Measurements from ENCODE around the gene DPPA5.

The DPPA5 gene

GRCh38 chr6:73364121-73364520 lies 10.0 kb upstream of the DPPA5 start:
- no peak for TF ChIP-seq CTCF (IDR thresholded peaks at IDR 0.05; ENCODE audit: low read depth, low read length)
- no peak for DNase-seq (ENCODE audit: low read depth in 2 of 2)
- H3K4me3 ChIP-seq (replicated peaks in 1 of 2; ENCODE audit: low read depth in 2 of 2, low read length in 2 of 2), result no peak overlapping the region

GRCh38 chr6:73363537-73363875 lies 9.4 kb upstream of the DPPA5 start:
- DNase-seq (ENCODE audit: low read depth in 2 of 2), result no peak
- TF ChIP-seq CTCF (IDR thresholded peaks at IDR 0.05; ENCODE audit: low read depth, low read length), result no peak
- H3K4me3 ChIP-seq (replicated peaks in 1 of 2; ENCODE audit: low read depth in 2 of 2, low read length in 2 of 2), result no peak overlapping the region

GRCh38 chr6:73362869-73363536 lies 8.9 kb upstream of the DPPA5 start:
- no peak overlapping the region for H3K4me3 ChIP-seq (replicated peaks in 1 of 2; ENCODE audit: low read depth in 2 of 2, low read length in 2 of 2)
- no peak for TF ChIP-seq CTCF (IDR thresholded peaks at IDR 0.05; ENCODE audit: low read depth, low read length)
- DNase-seq (ENCODE audit: low read depth in 2 of 2), result no peak

- no peak for DNase-seq (ENCODE audit: low read depth in 2 of 2)
- no peak within 1 kb of the TSS for H3K4me3 ChIP-seq (replicated peaks in 1 of 2; ENCODE audit: low read depth in 2 of 2, low read length in 2 of 2)
- no peak for TF ChIP-seq CTCF (IDR thresholded peaks at IDR 0.05; ENCODE audit: low read depth, low read length)
Observed at GRCh38 chr6:73362358-73362757, 8.3 kb upstream of the DPPA5 start, which contains the start of gene KHDC3L. KHDC3L (plus strand) TSS chr6:73362658; CDS start chr6:73362730, 72 bp downstream.

- H3K4me3 ChIP-seq (replicated peaks in 1 of 2; ENCODE audit: low read depth in 2 of 2, low read length in 2 of 2), result no peak overlapping the region
- DNase-seq (ENCODE audit: low read depth in 2 of 2), result no peak
- TF ChIP-seq CTCF (IDR thresholded peaks at IDR 0.05; ENCODE audit: low read depth, low read length), result no peak
Observed at GRCh38 chr6:73349311-73349710, 4.8 kb downstream of the DPPA5 start.

- no peak overlapping the region for H3K4me3 ChIP-seq (replicated peaks in 1 of 2; ENCODE audit: low read depth in 2 of 2, low read length in 2 of 2)
- DNase-seq (ENCODE audit: low read depth in 2 of 2), result no peak
- no peak for TF ChIP-seq CTCF (IDR thresholded peaks at IDR 0.05; ENCODE audit: low read depth, low read length)
Observed at GRCh38 chr6:73348550-73349204, 5.4 kb downstream of the DPPA5 start.
